Vagina (tissue), 2 donors: ENCODE measurements around the gene PANX3.

Experiments used
- CTCF ChIP-seq, 3 experiments: fragments of 450-650 bp in 2 of 3; fragments of 200-600 bp in 1 of 3; sonication (generic) in 1 of 3; IDR thresholded peaks; one replicate each; pipeline ENCODE4 v1.5.1; 2017 to 2019; ENCODE audit warnings: antibody characterized with exemption in 3 of 3, mild to moderate bottlenecking in 2 of 3, moderate library complexity in 2 of 3
- POLR2A ChIP-seq, 2 donors: fragments of 450-650 bp; IDR thresholded peaks; one replicate each; pipeline ENCODE4 v1.6.1; 2017; ENCODE audit warnings: antibody characterized with exemption in 2 of 2, mild to moderate bottlenecking in 2 of 2, moderate library complexity in 2 of 2
- POLR2AphosphoS5 ChIP-seq, 2 donors: sonication (generic); formaldehyde crosslinking; IDR thresholded peaks; one replicate each; pipeline ENCODE4 v1.9.0; 2017; ENCODE audit warnings: antibody characterized with exemption in 2 of 2, mild to moderate bottlenecking in 2 of 2, low read depth in 1 of 2; ENCODE audit not compliant: insufficient read depth in 1 of 2

- TF ChIP-seq CTCF (IDR thresholded peaks at IDR 0.05) (no peak), POLR2A (IDR thresholded peaks at IDR 0.05) (no peak), POLR2AphosphoS5 (IDR thresholded peaks at IDR 0.05; ENCODE audit: insufficient read depth in 1 of 2, low read depth in 1 of 2) (no peak)
Measured at GRCh38 chr11:124661553-124661952, 50.3 kb downstream of the PANX3 start.
